ENCODE results near the gene SSR4.
"Not testable (repeated sequence)": the region's sequence is repeated elsewhere in the genome, so short reads cannot be mapped to it uniquely, and the experiment has no call there.

The SSR4 gene

GRCh38 chrX:153794018-153794896 is at the start of gene SSR4, which contains the start of gene IDH3G:
TSS of gene SSR4 (plus strand) at chrX:153794668. CDS start at chrX:153794688, 20 bp downstream.
TSS of gene IDH3G (minus strand) at chrX:153794375. CDS start at chrX:153794326, 49 bp downstream.
- FAIRE-seq = peak; percentile 92
- DNase-seq (ENCODE audit: low spot score) = peak; percentile 92

- FAIRE-seq; DNase-seq (ENCODE audit: low spot score): not testable (repeated sequence)
These were observed 49.4 kb upstream of the SSR4 start for GRCh38 chrX:153745067-153745433.

GRCh38 chrX:153746359-153746758 is 48.1 kb upstream of the SSR4 start:
- no peak for FAIRE-seq

GRCh38 chrX:153746991-153747390 is 47.5 kb upstream of the SSR4 start:
- DNase-seq (ENCODE audit: low spot score); FAIRE-seq: not testable (repeated sequence)

More at GRCh38 chrX:153746359-153746758, 48.1 kb upstream of the SSR4 start:
- DNase-seq (ENCODE audit: low spot score) = no peak

- not testable (repeated sequence) for DNase-seq (ENCODE audit: low spot score); FAIRE-seq
These were observed 45.5 kb upstream of the SSR4 start for GRCh38 chrX:153749017-153749416.

GRCh38 chrX:153750127-153750774 is 44.2 kb upstream of the SSR4 start:
- FAIRE-seq = no peak

GRCh38 chrX:153755136-153755535 is 39.3 kb upstream of the SSR4 start:
- DNase-seq (ENCODE audit: low spot score) (no peak), FAIRE-seq (no peak)

More at GRCh38 chrX:153750127-153750774, 44.2 kb upstream of the SSR4 start:
- no peak for DNase-seq (ENCODE audit: low spot score)

- DNase-seq (ENCODE audit: low spot score) (no peak), FAIRE-seq (no peak)
These were observed 32.6 kb upstream of the SSR4 start for GRCh38 chrX:153761863-153762262.

- FAIRE-seq = no peak
- no peak for DNase-seq (ENCODE audit: low spot score)
These were observed 31.8 kb upstream of the SSR4 start for GRCh38 chrX:153762626-153763173.

- DNase-seq (ENCODE audit: low spot score) (no peak), FAIRE-seq (no peak)
These were observed 31.1 kb upstream of the SSR4 start for GRCh38 chrX:153763298-153763932.

GRCh38 chrX:153763989-153764755 is 30.3 kb upstream of the SSR4 start, which contains the start of gene PLXNB3:
TSS of gene PLXNB3 (plus strand) at chrX:153764249. CDS start at chrX:153765536, 1,287 bp downstream.
- peak; percentile 73 for FAIRE-seq

GRCh38 chrX:153764786-153765137 is 29.7 kb upstream of the SSR4 start:
- DNase-seq (ENCODE audit: low spot score) (no peak), FAIRE-seq (no peak)

More at GRCh38 chrX:153763989-153764755, 30.3 kb upstream of the SSR4 start, which contains the start of gene PLXNB3:
- DNase-seq (ENCODE audit: low spot score) = peak; percentile 64

GRCh38 chrX:153765138-153766079 is 29.1 kb upstream of the SSR4 start:
- peak; percentile 10 for DNase-seq (ENCODE audit: low spot score)
- no peak for FAIRE-seq

- FAIRE-seq (peak; percentile 31), DNase-seq (ENCODE audit: low spot score) (peak; percentile 65)
These were observed 28.2 kb upstream of the SSR4 start for GRCh38 chrX:153766098-153766817.

GRCh38 chrX:153766871-153767673 is 27.4 kb upstream of the SSR4 start:
- FAIRE-seq (no peak), DNase-seq (ENCODE audit: low spot score) (no peak)

GRCh38 chrX:153767674-153768055 is 26.8 kb upstream of the SSR4 start:
- no peak for FAIRE-seq
- no peak for DNase-seq (ENCODE audit: low spot score)

GRCh38 chrX:153768311-153769157 is 25.9 kb upstream of the SSR4 start:
- DNase-seq (ENCODE audit: low spot score) = no peak
- FAIRE-seq = no peak
